A673 (cell line): ENCODE results near the gene ALKAL2.

Experiments used
- EZH2 ChIP-seq: fragments of 200-600 bp; sonication (generic); IDR thresholded peaks from 2 replicates; pipeline ENCODE4 v1.6.1; 2017; ENCODE audit warnings: borderline replicate concordance, low read depth, mild to moderate bottlenecking, mixed read lengths, antibody characterized with exemption, low read length; ENCODE audit not compliant: poor library complexity, severe bottlenecking
- TF ChIP-seq, protein P1 (sequence below): fragments of 300-800, 200-600 bp; sonication (generic); conservative IDR thresholded peaks from 2 replicates; pipeline ENCODE4 v1.5.1; 2017; ENCODE audit warnings: low read depth, mild to moderate bottlenecking, antibody characterized with exemption, low read length, moderate library complexity, mixed read lengths

DNA sequence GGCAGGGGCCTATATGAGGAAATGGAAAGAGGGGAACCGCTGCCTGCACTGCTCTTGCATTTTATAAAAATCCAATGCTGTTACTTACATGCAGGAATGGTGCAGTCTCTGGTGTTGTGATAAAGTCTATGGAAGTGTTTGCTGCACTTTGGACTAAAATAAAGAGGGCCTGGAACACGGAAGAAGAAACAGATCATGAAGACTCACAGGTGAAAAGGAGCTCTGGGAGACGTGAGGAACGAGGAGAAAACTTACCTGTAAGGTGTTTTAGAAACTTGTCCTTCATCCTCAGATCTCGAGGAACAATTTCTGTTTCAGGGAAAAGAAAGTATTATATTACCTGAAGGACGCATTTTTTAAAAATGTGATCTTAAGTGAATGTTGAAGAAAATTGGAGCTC is 1.9 kb downstream of the ALKAL2 start:
- TF ChIP-seq, protein P1, sequence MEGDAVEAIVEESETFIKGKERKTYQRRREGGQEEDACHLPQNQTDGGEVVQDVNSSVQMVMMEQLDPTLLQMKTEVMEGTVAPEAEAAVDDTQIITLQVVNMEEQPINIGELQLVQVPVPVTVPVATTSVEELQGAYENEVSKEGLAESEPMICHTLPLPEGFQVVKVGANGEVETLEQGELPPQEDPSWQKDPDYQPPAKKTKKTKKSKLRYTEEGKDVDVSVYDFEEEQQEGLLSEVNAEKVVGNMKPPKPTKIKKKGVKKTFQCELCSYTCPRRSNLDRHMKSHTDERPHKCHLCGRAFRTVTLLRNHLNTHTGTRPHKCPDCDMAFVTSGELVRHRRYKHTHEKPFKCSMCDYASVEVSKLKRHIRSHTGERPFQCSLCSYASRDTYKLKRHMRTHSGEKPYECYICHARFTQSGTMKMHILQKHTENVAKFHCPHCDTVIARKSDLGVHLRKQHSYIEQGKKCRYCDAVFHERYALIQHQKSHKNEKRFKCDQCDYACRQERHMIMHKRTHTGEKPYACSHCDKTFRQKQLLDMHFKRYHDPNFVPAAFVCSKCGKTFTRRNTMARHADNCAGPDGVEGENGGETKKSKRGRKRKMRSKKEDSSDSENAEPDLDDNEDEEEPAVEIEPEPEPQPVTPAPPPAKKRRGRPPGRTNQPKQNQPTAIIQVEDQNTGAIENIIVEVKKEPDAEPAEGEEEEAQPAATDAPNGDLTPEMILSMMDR: no peak
- no peak for TF ChIP-seq EZH2
